GM21390 (cell line): ENCODE results near the gene SLC29A4.
"Not testable (repeated sequence)": the region's sequence is repeated elsewhere in the genome, so short reads cannot be mapped to it uniquely, and the experiment has no call there.

Experiments used
- ATAC-seq: cut with Tn5 transposase; IDR thresholded peaks from one replicate; pipeline ENCODE4 v1.9.1; 2021; ENCODE audit not compliant: unreplicated experiment

SLC29A4 gene

DNA sequence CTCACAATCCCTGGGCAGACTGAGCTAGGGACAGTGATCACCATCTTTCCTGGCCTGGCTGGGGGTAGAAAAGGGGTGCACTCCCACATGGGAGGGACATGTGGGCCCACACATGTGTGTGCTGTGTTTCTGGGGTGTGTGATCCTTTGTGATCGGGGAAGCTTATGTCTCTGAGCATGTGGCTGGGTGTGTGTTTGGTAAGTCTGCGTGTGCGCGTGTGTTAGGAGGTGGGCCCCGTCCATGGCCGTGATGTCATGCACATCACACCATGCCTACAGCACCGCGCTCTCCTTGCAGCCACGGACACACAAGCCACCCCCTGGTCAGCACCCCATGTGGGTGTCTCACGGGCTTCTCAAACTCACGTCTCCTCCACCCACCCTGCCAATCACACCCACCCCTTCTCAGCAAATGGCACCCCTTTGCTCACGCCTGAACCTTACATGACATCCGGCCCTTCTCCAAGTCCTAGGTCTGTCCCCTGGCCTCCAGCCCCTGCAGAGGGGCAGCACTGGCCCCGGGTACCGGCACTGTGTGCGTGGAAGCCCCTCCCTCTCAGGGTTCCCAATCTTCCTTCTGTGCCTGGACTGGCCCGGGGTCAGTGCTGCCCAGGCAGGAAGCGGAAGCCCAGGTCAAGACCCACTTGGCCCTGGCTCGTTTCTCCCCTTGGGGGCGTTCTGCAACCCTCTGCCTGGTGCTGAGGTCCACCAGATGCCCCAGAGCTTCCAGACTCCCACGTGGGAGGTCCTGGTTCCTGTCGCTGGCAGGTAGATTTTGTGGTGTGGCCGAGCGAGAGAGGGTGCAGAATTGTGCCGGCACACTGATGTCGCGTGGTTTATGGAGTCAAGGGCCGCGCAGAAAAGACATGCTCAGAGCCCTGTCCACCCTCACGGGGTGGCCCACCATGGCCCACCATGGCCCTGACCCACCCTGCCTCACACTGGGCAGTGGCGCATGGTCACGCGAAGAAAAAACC is 12.6 kb downstream of the SLC29A4 start:
- no peak for ATAC-seq

DNA sequence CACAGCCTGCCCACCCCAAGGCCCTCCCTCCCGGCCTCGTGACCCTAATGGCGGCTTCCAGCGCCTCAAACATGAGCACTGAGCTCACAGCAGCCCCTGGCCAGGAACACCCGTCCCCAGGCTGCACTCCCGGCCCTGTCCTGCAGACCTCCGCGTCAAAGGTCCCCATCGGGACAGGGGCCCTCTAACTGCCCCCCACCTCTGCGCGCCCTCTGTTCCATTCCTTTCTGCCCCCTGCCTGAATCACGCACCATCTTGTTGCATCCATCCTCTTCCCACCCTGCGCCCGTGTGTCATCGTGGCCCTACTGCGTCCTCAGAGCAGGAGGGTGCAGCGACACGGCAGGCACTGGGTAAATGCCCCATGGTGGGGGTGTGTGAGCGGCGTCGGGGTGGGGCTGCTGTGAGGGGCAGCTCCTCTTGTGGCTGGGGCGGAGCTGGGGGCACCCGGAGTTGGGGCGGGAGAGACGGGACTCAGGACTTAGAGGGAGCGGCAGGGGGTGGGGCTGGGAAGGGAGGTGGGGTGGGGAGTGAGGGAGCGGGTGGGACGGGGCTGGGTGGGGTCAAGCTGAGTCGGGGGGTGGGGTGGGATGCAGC is 13.4 kb downstream of the SLC29A4 start:
- no peak for ATAC-seq

DNA sequence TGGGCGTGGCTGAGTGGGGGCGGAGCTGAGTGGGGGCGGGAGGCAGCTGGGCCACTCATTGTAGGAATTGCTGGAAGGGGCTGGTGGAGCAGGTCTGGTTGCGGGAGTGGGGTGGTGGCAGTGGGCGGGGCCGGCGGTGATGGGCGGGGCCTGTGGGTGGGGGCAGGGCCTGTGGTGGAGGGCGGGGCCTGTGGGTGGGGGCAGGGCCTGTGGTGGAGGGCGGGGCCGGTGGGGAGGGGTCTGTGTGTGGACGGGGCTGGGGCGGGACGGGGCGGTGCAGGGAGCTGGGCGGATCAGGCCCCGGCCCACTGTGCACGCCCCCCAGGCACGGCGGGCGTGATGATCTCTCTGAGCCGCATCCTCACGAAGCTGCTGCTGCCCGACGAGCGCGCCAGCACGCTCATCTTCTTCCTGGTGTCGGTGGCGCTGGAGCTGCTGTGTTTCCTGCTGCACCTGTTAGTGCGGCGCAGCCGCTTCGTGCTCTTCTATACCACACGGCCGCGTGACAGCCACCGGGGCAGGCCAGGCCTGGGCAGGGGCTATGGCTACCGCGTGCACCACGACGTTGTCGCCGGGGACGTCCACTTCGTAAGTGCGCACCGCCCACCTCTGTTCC is 14.0 kb downstream of the SLC29A4 start:
- ATAC-seq, result no peak

DNA sequence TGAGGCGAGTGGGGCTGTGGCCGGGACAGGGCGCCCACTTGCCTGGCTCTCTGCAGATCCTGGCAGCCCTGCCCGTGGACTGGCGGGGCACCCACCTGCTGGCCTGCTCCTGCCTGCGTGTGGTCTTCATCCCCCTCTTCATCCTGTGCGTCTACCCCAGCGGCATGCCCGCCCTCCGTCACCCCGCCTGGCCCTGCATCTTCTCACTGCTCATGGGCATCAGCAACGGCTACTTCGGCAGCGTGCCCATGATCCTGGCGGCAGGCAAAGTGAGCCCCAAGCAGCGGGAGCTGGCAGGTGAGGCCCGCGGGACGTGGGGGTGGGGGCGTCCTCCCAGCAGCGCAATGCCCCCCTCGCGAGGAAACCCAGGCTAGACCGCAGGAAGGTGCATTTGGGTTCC is 17.6 kb downstream of the SLC29A4 start:
- no peak for ATAC-seq

DNA sequence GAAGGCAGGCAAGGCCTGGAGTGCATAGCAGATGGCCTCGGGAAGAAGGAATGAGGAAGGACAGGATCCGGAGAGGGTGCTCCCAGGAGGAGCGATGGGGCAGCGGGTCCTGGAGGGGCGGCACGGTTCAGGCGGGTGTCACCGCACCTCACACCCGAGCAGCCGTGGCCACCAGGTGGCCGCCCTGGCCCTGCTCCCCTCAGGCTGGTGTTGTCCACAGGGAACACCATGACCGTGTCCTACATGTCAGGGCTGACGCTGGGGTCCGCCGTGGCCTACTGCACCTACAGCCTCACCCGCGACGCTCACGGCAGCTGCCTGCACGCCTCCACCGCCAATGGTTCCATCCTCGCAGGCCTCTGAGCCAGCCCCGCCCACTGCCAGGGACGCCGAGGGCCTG is 19.8 kb downstream of the SLC29A4 start:
- ATAC-seq, result no peak

DNA sequence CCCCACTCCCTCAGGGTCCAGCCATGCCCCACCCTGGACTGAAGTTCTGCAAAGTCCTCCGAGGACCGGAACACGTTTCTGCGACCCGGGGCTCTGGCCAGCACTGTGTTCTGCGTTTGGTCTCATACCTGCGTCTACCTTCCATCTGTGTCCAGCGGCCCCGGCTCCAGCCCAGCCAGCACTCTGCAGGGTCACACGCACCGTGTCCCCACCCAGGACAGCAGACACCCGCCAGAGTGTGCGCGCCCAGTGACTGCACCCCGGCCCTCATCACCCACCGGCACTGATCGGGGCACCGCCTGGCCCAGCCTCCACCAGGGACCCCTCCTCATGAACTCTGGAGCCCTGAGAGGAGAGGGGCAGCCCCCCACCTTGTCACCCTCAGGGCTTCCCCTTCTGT is 20.3 kb downstream of the SLC29A4 start:
- ATAC-seq, result no peak

DNA sequence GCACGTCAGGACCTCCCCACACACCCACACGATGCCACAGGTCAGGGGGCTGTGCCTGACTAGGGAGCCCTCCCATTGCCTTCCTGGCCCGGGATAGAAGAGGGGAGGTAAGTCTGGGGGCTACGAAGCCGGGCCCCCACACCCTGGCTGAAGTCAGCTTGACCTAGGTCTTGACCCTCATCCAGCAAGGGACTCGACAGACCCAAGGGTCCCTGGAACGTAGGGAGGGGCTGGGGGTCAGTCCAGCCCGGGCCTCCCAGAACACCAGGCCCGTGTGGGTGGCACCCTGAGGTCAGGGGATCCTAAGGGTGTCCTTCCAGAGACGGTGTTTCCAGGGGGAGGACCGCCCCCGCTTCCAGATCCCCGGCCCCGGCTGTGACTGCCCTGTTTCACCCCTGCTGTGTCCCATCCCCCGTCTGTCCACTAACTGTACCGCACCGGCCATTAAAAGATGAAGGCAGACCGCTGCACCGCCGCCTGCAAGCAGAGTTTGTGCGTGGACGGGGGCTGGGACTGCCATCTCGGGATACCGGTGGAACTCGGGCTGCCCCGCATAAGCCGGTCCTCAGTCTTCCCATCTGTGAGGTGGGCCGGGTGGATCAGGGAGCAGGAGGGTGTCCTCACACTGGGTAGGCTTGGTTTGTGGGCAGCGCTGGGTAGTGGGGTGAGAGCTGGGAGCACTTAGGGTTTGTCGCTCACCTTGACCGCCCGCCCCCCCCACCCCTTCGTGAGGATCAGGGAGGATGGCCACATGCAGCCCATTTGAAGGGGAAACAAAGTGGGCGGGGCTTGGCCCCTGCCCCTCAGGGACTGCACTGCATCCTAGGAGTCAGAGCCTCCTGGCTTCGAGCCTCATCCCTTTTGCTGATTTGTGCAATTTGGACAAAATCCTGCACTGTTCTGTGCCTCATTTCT is 21.1 kb downstream of the SLC29A4 start:
- ATAC-seq, result no peak

DNA sequence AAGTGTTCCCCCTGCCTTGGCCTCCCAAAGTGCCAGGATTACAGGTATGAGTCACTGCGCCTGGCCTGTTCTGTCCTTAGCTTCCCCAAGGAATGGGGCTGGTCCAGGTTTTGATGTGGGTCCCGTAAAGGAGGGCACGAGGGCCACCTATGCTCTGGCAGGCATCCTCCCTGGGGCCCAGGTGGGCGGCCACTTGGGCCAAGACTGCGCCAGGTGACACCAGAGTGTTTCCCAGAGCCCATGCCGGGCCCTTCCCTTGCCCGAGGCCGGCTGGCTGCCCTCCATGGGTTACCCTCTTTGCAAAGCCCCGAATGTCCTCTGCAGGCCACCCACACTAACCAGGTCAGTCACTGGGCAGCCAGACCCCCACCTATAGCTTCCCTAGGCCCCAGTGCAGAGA is 22.3 kb downstream of the SLC29A4 start:
- not testable (repeated sequence) for ATAC-seq

DNA sequence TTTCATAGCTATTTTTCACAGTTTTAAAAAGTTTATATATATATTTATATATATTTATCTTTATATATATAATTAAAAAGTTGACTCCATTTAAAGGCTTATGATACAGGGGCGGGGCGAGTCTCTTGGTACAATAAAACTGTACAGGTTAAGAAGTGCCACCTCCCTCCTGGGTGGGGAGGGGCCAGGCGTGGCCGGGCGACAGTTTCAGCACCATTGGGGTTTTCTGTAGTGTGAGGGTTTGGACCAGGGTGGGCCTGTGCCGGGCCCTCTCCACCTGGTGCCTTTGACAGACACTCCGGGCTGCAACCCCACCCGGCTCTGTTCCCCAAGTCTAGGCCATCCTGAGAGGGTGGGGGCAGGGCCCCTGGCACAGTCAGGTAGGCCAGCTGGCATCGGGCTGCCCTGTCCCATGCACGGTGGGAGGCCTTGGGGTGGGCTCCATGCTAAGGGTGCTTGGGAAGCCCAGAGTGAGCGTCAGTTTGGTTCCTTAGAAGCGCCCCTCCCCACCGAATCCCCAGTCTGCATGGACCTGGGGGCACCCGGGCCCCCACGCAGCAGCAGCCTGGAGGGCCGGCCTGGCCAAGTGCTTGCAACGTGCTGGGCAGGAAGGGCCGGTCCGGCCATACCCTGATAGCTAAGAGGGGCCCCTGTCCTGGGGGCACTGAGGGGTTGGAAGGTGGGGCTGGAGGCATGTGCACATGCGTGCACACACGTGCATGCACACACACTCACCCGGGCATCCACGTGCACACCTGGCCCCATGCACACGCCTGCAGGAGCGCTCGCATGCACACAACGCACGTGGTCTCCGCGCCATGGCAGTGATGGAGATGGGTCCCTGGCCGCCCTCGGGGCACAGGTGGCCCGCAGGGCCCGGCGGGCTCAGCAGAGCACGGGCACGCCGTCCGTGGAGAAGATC is 24.7 kb downstream of the SLC29A4 start:
- ATAC-seq, result not testable (repeated sequence)

DNA sequence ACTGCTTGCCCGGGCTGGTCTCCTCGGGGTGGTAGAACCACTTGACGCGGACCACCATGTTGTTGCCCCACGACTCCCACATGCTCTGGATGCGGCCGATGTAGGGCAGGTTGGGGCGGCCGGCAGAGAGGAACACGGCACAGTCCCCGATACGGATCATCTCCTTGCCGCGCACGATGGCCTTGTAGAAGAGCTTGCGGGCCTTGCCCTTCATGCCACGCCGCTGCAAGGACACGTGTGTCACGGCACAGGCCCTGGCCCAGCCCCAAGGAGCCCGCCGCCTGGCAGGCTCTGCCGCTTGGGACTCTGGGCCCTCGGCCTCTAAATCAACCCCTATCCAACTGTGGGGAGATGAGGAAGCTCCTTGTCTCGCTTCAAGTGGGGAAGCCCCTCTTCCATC is 26.4 kb downstream of the SLC29A4 start:
- ATAC-seq, result no peak

DNA sequence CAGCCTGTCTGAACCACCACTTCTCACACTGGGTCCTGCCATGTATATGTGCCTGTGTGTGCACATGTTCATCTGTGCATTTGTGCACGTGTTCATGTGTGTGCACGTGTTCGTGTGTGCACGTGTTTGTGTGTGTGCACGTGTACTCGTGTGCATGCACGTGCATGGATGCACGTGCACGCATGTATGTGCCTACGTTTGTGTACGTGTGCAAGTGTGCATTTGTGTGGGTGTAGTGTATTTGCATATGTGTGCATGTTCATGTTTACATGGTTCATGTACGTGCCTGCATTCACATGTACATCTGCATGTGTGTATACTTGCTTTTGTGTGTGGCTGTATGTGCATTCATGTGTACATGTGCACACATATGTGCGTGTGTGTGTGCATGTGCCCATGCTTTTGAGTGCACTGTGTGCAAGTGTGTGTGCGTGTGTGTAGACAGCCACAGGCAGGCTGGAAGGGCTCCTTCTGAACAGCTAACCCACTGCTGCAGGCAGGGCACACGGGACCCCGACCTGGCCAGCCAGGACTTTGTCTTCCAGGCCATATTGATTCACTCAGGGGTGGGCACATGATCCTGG is 28.2 kb downstream of the SLC29A4 start:
- ATAC-seq, result no peak

DNA sequence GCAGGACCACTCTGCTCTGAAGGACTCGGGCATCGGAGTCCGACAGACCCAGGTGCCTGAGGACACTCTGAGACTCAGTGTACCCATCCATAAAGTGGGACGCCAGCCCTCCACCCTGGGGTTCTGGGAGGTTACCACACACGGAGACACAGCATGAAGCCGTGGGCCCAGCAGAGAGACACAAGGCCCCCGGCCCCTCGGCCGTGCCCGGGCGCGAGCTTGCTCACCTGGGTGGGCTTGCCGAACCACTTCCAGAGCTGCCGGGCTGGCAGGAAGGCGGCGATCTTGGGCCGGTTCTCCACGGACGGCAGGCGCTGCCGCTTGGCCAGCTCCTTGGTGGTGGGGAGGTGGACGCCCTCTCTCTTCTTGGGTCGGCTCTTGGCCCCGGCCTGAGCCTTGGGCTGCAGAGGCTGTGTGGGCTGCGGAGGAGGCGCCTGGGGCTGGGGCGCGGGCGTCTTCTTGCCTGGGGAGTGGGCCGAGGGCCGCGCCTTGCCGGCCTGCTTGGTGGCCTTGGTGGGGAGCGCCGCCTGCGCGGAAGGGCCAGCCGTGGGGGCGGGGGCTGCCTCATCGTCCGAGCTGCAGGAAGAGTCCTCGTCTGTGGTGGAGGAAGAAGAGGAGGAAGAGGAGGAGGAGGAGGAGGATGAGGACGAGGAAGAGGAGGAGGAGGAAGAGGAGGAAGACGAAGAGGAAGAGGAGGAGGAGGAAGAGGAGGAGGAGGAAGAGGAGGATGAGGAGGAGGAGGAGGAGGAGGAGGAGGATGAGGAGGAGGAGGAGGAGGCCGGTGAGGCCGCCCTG is 29.7 kb downstream of the SLC29A4 start:
- not testable (repeated sequence) for ATAC-seq

DNA sequence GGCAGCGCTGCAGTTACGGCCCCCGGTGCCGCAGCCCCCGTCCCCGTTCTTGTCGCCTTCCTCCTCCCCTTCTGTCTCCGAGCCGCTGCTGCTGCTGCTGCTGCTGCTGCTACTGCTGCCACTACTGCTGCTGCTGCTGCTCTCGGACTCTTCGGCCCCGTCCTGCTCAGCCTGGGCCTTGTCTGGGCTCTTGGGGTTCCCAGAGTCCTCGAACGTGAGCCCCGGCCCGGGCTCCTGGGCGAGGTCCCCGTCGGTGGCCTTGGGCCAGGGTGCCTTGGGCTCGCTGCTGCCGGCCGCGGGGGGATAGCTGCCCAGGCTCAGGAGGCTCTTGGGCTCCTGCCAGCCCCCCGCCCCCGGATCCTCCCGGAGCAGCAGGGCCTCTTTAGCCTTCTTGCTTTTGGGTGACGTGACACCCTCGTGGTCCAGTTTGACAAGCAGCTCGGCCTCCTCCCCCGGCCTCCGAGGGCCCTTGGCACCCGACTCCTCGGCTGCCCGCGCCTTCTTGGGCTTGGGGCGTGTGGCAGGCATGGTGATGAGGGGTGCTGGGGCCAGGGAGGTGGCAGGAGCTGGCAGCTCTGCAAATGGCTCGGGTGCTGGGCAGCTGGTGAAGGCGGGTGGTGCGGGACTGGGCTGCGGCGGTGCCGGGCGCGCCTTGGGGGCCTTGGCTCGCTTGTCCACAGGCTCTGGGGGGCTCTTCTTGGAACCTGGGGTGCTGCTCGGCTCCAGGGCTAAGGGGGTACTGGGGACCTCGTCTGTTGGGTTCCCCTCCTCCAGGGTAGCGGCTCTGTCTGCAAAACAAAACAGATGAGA is 30.5 kb downstream of the SLC29A4 start:
- not testable (repeated sequence) for ATAC-seq

DNA sequence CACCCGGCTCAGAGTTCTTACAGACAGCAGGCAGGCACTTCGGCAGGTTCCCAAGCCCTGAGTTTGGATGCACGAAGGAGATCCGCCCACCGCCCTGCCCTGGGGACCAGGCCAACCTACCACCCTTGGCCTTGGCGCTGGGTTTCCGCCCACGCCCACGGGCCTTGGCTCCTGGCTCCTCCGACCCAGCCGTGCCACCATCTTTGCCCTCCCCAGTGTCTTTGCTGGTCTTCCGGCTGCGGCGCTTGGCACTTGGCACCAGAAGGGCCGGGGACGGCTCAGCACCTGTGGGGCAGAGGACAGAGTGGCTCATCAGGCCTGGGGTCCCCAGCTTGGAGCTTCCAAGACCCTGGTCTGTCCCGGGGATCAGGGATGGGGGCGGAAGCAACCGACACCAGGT is 32.1 kb downstream of the SLC29A4 start:
- no peak for ATAC-seq

DNA sequence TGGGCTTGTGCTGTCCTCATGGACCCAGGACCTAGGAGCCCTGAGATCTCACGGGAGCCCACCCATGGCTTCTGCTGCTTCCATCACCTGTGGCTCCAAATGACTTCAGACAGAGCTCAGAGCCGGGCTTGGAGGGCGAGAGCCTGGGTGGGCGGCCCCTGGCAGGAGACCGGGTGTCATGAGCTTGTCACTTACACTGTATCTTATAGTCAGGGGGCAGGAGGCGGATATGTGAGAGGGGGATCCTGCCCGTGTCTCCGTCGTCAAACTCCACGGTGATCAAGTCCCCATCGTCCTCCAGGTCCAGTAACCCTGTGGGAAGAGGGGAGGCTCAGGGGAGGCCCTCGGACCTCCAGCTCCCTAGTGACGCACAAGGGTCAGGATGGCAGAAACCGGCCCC is 33.0 kb downstream of the SLC29A4 start:
- no peak for ATAC-seq

DNA sequence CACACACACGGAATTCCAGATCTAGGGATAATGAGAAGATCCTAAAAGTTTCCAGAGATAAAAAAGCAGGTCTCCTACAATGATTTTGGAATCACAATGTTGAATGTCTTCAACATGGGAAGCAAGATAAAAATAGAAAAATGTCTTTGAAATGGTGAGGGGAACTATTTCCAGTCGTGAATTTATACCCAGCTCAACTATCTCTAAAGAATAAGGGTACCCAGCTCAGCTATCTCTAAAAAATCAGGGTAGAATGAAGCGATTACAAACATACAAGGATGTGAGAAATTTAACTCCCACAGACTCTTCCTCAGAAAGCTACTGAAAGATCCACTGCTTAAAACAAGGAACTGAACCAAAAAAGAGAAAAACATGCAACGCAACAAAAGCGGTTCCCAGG is 35.9 kb downstream of the SLC29A4 start:
- not testable (repeated sequence) for ATAC-seq

DNA sequence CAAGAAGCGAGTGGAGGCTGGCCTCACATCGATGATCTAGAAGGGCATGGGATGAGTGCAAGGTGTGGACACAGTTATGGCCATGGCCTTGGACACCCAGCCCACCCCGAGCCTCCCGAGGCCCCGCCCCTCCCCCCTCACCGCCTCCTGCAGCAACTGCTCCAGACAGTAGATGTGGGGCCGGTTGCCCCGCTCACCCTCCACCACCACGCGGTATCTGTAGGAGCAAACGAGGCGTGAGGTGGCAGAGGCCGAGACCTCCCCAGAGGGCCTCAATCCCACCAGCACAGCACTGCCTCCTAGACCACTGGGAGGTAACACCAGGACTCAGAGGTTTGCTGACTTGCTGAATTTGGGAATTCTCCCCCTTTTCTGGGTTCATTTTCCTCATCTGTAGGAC is 37.6 kb downstream of the SLC29A4 start:
- ATAC-seq, result no peak
